GM21515 (cell line): ENCODE results near the gene STPG3.

Source experiments
- ATAC-seq: cut with Tn5 transposase; IDR thresholded peaks from one replicate; pipeline ENCODE4 v1.9.1; 2021; ENCODE audit not compliant: unreplicated experiment

The STPG3 gene

DNA sequence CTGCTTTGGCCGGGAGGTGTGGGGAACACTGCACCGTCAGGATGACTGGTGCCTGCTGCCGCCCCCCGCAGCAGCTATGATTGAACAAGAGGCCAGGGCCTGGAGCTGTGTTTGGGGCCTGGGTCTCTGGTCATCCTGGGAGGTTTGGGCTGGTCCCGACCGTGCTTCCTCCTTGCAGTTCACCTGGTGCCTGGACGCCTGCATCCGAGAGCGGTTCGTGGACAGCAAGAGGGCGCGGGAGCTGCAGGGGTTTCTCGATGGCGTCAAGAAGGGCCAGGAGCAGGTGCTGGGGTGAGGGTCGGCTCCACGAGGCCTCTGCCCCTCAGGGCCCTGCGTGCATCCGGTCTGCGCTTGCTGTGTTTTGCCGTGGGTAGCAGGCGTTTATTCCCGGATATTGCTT lies 13.0 kb downstream of the STPG3 start:
- no peak for ATAC-seq

DNA sequence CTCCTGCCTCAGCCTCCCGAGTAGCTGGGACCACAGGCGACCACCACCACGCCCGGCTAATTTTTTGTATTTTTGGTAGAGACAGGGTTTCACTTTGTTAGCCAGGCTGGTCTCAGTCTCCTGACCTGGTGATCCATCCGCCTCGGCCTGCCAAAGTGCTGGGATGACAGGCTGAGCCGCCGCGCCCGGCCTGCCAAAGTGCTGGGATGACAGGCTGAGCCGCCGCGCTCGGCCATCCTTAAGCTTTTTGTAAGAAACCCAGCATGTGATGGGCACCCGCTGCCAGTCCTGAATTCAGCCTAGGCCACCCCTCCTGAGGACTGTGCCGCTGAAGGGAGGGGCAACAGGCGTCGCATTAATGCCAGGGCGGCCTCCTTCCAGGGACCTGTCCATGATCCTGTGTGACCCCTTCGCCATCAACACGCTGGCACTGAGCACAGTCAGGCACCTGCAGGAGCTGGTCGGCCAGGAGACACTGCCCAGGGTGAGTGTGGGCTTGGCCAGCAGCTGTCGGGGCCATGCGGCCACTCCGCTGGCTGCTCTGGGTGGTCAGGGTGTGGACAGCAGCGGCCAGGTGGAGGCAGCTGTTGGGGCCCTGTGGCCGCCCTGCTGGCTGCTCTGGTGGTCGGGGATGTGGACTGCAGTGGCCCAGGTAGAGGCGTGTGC lies 14.5 kb downstream of the STPG3 start:
- ATAC-seq: no peak

DNA sequence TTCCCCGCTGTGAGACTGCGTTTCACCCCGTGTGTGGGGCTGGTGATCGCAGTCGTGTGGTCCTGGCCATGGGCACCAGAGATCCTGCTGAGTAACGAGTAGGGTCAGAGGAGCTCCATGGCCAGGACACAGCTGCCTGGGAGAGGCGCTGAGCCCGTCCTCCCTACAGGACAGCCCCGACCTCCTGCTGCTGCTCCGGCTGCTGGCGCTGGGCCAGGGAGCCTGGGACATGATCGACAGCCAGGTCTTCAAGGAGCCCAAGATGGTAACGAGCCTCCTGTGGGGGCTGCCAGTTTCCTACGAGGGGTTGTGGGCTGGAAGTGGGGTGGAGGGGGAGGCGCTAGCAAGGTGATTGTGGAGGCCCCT lies 15.1 kb downstream of the STPG3 start:
- ATAC-seq: no peak

DNA sequence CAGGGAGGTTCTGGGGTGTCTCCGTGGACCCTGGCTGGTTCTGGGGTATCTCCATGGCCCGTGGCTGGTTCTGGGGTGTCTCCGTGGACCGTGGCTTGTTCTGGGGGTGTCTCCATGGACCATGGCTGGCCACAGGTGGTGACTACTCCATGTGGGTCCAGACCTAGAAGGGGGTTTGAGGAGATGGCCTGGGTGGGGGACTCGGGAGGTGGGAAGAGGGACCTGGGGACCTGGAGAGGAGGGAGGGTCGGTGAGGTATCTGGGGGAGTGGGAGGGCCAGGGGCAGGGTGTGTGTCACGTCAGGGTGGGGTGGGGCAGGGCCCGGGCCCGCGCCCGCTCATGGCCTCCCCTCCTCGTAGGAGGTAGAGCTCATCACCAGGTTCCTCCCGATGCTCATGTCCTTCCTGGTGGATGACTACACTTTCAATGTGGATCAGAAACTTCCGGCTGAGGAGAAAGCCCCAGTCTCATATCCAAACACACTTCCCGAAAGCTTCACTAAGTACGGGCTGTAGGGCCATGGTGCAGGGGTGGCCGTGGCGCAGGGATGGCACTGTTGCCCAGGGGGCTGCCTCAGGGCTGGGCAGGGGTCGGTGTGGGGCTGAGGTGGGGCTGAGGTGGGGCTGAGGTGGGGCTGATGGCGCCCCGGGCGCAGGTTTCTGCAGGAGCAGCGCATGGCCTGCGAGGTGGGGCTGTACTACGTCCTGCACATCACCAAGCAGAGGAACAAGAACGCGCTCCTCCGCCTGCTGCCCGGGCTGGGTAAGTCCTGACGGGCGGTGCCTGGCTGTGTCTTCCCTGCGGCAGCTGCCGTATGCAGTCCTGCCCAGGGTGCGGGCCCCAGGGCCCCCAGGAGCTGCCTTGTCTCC lies 15.7 kb downstream of the STPG3 start:
- ATAC-seq: no peak

GRCh38 chr9:137267933-137268355 lies 16.9 kb downstream of the STPG3 start:
- ATAC-seq: no peak

DNA sequence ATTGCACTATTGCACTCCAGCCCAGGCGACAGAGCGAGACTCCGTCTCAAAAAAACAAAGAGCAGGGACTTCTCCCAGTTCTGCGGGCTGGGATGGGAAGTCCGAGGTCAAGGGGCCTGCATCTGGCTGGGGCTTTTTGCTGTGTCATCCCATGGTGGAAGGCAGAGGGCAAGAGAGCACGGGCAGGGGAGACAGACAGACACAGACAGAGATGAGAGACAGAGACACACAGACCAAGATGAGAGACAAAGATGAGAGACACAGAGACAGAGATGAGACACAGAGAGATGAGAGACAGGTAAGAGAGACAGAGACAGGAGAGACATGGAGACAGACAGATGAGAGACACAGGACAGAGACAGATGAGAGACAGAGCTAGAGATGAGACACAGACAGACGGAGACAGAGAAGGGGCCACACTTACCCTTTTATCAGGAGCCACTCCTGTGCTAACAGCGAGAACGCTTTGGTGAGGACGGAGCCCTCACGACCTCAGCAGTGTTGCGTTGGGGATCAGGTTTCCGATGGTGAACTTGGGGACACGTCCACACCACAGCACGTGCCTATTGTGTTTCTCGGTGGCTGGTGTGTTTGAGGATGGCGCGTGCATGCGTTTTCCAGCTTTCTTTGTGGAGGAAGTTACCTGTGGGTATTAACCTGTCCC lies 17.6 kb downstream of the STPG3 start:
- no peak for ATAC-seq

DNA sequence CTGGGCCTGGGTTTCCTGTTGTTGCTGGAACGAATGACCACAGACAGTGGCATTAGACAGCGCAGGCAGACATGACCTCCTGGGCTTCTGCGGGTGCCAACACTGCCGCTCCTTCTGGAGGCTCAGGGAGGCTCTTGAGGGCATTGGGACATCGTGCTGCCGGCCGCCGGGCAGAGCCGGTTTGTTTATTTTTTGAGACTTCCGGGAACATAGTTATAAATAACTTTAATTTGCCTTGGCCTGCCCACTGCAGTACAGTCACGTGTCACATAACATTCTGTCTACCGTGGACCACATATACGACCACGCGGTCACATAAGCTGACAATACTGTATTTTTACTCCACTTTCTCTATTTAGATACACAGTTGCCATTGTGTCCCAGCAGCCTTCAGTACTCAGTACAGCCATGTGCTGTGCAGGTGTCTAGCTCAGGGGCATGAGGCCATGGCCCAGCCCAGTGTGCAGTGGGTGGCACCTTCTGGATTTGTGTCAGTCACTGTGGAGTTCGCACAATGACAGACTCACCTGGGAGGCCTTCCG lies 18.2 kb downstream of the STPG3 start:
- ATAC-seq: no peak

- ATAC-seq: no peak
Observed at GRCh38 chr9:137270929-137271695, 20.0 kb downstream of the STPG3 start.

GRCh38 chr9:137271696-137272076 lies 20.6 kb downstream of the STPG3 start:
- ATAC-seq: no peak

GRCh38 chr9:137272241-137273094 lies 21.4 kb downstream of the STPG3 start:
- ATAC-seq: no peak

GRCh38 chr9:137273095-137273490 lies 22.0 kb downstream of the STPG3 start:
- ATAC-seq: no peak

DNA sequence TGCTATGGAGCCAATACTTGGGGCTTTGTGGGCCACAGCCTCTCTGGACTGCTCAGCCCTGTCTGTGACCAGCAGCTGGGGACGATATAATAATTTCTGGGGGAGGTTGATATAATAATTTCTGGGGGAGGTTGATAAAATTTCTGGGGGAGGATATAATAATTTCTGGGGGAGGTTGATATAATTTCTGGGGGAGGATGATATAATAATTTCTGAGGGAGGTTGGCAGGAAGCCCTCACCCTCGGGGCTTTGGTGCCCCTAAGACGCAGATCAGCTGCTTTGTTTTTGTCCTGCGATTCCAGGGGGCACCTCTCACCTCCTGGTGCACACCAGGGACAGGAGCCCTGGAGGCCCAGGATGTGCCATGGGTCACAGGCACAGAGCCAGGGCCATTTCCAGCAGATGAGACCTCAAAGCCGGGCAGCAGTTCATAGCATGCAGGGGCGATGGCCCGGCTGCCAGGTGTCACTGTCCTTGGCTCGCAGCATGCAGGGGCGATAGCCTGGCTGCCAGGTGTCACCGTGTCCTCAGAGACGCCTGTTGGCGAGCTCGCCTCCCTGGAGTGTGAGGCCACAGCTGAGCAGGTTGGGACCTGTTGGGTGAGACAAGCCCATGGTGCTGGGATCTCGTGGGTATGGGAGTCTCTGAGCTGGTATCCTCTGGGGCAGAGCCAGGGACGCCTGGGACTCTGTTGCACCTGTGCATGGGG lies 22.7 kb downstream of the STPG3 start:
- no peak for ATAC-seq

GRCh38 chr9:137275203-137275587 lies 24.1 kb downstream of the STPG3 start:
- ATAC-seq: no peak

GRCh38 chr9:137275588-137276472 lies 24.7 kb downstream of the STPG3 start:
- no peak for ATAC-seq

- no peak for ATAC-seq
Observed at GRCh38 chr9:137276473-137277328, 25.6 kb downstream of the STPG3 start.

DNA sequence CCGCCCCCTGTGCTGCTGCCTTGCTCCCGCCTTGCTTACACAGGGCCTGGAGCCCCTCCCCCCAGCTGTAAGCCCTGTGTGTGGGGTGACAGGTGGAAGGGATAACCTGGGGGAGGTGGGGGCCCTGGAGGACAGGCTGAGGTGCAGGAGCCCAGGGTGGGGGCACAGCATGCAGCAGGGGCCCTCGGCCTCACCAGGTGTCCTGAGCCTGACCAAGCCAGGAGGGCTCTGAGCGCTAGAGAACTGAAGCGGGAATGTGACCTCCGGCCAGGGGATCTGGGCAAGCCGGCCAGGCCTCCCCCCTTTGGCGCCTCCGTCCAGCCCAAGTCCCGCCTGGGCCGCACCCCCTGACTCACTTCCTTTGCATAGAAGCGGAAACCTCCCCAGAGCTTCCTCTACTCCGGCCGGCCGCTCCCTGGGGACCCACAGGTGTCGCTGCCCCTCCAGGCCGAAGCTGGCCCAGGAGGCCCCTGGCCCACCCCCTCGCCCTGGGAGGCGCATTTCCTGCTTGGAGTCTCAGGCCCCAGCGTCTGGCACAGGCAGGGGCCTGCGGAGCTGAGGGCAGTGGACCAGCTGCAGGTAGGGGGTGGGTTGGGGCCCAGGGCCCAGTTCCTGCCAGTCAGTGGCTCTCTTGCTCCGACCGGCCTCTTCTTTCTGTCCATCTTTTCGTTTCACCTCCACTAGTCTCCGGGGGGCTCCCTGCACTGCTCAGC lies 26.4 kb downstream of the STPG3 start, which contains the start of gene TOR4A:
TSS of gene TOR4A (plus strand) at position 398 of the 713 bp plus-strand sequence. CDS start 964 bp downstream, outside the sequence.
- ATAC-seq: peak; percentile 53
